ENCODE measurements around the gene NFATC2.
"Not testable (repeated sequence)": the region's sequence is repeated elsewhere in the genome, so short reads cannot be mapped to it uniquely, and the experiment has no call there.

Gene NFATC2

GRCh38 chr20:51481341-51481914 lies 61.1 kb downstream of the NFATC2 start:
- peak; percentile 59 to 62 for DNase-seq (ENCODE audit: extremely low read depth in 1 of 2, low read depth in 1 of 2)

- DNase-seq (ENCODE audit: extremely low read depth in 1 of 2, low read depth in 1 of 2), result peak; percentile 48 to 83
These were observed 61.8 kb downstream of the NFATC2 start for GRCh38 chr20:51480507-51481270.

- DNase-seq (ENCODE audit: extremely low read depth in 1 of 2, low read depth in 1 of 2), result not testable (repeated sequence)
These were observed 66.4 kb downstream of the NFATC2 start for GRCh38 chr20:51476106-51476505.

GRCh38 chr20:51473771-51474170 lies 68.7 kb downstream of the NFATC2 start:
- no peak for DNase-seq (ENCODE audit: extremely low read depth in 1 of 2, low read depth in 1 of 2)

GRCh38 chr20:51473256-51473655 lies 69.3 kb downstream of the NFATC2 start:
- no peak for DNase-seq (ENCODE audit: extremely low read depth in 1 of 2, low read depth in 1 of 2)

- peak in 1 of 2 donors; percentile 59 for DNase-seq (ENCODE audit: extremely low read depth in 1 of 2, low read depth in 1 of 2)
These were observed 71.6 kb downstream of the NFATC2 start for GRCh38 chr20:51470907-51471411.

- DNase-seq (ENCODE audit: extremely low read depth in 1 of 2, low read depth in 1 of 2), result no peak
These were observed 72.1 kb downstream of the NFATC2 start for GRCh38 chr20:51470499-51470820.

- no peak for DNase-seq (ENCODE audit: extremely low read depth in 1 of 2, low read depth in 1 of 2)
These were observed 72.7 kb downstream of the NFATC2 start for GRCh38 chr20:51469578-51470498.

- DNase-seq (ENCODE audit: extremely low read depth in 1 of 2, low read depth in 1 of 2), result no peak
These were observed 73.5 kb downstream of the NFATC2 start for GRCh38 chr20:51469046-51469445.

- no peak for DNase-seq (ENCODE audit: extremely low read depth in 1 of 2, low read depth in 1 of 2)
These were observed 73.9 kb downstream of the NFATC2 start for GRCh38 chr20:51468636-51469035.

- no peak for DNase-seq (ENCODE audit: extremely low read depth in 1 of 2, low read depth in 1 of 2)
These were observed 74.4 kb downstream of the NFATC2 start for GRCh38 chr20:51467956-51468626.

- DNase-seq (ENCODE audit: extremely low read depth in 1 of 2, low read depth in 1 of 2), result no peak
These were observed 78.5 kb downstream of the NFATC2 start for GRCh38 chr20:51463998-51464397.

- no peak for DNase-seq (ENCODE audit: extremely low read depth in 1 of 2, low read depth in 1 of 2)
These were observed 79.0 kb downstream of the NFATC2 start for GRCh38 chr20:51463560-51463959.

- DNase-seq (ENCODE audit: extremely low read depth in 1 of 2, low read depth in 1 of 2), result no peak
These were observed 79.8 kb downstream of the NFATC2 start for GRCh38 chr20:51462566-51463276.

GRCh38 chr20:51461846-51462245 lies 80.7 kb downstream of the NFATC2 start:
- not testable (repeated sequence) for DNase-seq (ENCODE audit: extremely low read depth in 1 of 2, low read depth in 1 of 2)

GRCh38 chr20:51461306-51461705 lies 81.2 kb downstream of the NFATC2 start:
- no peak for DNase-seq (ENCODE audit: extremely low read depth in 1 of 2, low read depth in 1 of 2)

- no peak for DNase-seq (ENCODE audit: extremely low read depth in 1 of 2, low read depth in 1 of 2)
These were observed 81.8 kb downstream of the NFATC2 start for GRCh38 chr20:51460569-51461265.

GRCh38 chr20:51460163-51460562 lies 82.4 kb downstream of the NFATC2 start:
- no peak for DNase-seq (ENCODE audit: extremely low read depth in 1 of 2, low read depth in 1 of 2)

GRCh38 chr20:51458751-51459439 lies 83.6 kb downstream of the NFATC2 start:
- no peak for DNase-seq (ENCODE audit: extremely low read depth in 1 of 2, low read depth in 1 of 2)
